NT2/D1 (cell line): ENCODE measurements around the gene FOSL1.

Source experiments
- YY1 ChIP-seq: IDR thresholded peaks from 2 replicates; pipeline ENCODE4 v1.6.1; 2011; ENCODE audit not compliant: insufficient read length, insufficient read depth
- ZNF274 ChIP-seq: IDR thresholded peaks from 2 replicates; pipeline ENCODE4 v1.6.1; 2011; ENCODE audit warnings: mild to moderate bottlenecking, low read depth, low read length

- TF ChIP-seq ZNF274 (no peak), YY1 (no peak)
Observed at GRCh38 chr11:65919141-65919572, 19.0 kb upstream of the FOSL1 start, which contains the start of gene DRAP1.
